ENCODE measurements around the gene TXNDC11.

DNA sequence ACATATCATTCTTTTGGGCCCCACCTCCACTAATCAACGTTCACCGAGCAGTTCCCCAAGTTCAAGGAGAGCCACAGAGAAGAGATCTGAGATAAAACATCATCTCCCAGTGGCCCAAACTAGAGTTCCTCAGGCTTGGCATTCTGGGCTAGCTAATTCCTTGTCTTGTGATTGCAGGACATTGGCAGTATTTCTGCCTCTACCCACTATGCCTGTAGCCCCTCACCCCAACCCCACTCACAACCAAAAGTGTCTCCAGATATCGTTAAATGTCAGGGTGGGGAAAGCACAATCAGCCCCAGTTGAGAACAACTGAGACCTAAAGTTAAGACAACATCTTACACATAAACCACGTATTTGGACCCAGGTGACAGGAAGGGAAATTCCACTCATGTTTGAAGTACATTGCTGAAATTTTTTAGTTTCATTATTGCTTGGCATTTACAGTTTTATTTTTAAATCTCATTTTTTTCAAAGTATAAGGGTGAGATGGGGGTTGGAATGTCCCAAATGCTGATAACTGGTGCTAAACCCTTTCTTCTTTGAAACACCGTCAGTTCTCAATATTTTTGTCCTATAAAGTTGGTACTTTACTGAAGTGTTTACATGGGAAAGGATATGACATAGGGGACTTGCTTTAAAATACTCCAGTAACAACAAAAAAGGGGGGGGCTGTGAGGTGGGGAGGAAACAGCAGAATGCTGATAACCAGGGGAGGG lies 40.8 kb upstream of the TXNDC11 start:
- TF ChIP-seq CTCF (IDR thresholded peaks at IDR 0.05) (no peak), POLR2A (IDR thresholded peaks at IDR 0.05) (no peak)

Measured in breast epithelium (tissue), 3 donors.